ENCODE results near the gene ATF2. TPM values are rescaled to one million over a fixed set of nuclear protein-coding genes. Genes with fewer than 3 reads are reported as not detected.
A peak's percentile ranks its signal among the peaks of the same experiment; 100 is the strongest.

The ATF2 gene
- total and polyA plus RNA-seq, 9 of the 15 experiments (the other 6 are each of a cell fraction or from before 2014, with no cell fraction given) = 24.2 to 111 (median 45.9) TPM

DNA sequence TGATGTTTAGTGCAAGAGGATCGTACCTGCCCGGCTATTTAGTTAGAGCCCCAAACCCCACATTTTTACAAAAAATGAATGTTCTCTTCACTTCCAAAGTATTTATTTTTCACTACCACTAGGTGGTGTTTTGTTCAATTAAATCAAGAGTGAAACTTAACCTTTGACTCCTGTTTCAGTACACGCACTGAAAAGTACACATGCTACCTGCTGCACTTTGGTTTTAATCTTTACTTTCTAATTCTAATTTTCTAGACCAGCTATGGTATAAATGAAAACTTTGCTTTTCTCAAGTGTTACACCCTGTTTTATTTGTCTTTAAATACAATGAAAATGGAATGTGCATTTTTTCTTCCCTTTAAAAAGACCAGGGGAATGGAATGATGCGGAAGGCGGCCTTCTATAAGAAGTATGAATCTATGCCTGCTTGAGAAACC is 131.4 kb downstream of the ATF2 start (continued):
- TF ChIP-seq, protein P1, sequence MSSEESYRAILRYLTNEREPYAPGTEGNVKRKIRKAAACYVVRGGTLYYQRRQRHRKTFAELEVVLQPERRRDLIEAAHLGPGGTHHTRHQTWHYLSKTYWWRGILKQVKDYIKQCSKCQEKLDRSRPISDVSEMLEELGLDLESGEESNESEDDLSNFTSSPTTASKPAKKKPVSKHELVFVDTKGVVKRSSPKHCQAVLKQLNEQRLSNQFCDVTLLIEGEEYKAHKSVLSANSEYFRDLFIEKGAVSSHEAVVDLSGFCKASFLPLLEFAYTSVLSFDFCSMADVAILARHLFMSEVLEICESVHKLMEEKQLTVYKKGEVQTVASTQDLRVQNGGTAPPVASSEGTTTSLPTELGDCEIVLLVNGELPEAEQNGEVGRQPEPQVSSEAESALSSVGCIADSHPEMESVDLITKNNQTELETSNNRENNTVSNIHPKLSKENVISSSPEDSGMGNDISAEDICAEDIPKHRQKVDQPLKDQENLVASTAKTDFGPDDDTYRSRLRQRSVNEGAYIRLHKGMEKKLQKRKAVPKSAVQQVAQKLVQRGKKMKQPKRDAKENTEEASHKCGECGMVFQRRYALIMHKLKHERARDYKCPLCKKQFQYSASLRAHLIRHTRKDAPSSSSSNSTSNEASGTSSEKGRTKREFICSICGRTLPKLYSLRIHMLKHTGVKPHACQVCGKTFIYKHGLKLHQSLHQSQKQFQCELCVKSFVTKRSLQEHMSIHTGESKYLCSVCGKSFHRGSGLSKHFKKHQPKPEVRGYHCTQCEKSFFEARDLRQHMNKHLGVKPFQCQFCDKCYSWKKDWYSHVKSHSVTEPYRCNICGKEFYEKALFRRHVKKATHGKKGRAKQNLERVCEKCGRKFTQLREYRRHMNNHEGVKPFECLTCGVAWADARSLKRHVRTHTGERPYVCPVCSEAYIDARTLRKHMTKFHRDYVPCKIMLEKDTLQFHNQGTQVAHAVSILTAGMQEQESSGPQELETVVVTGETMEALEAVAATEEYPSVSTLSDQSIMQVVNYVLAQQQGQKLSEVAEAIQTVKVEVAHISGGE (CRISPR knock-in tag; IDR thresholded peaks at IDR 0.05) = no peak
- no peak for TF ChIP-seq NFXL1 (CRISPR knock-in tag; IDR thresholded peaks at IDR 0.05)
- no peak for TF ChIP-seq CBFA2T2 (conservative IDR thresholded peaks at IDR 0.05)
- 0 out of 2 replicates have a peak, but pooled peaks have one; percentile 7 for TF ChIP-seq JUND (IDR thresholded peaks at IDR 0.05; ENCODE audit: borderline replicate concordance, low read depth, low read length)
- no peak for TF ChIP-seq JUND (tag; IDR thresholded peaks at IDR 0.05; ENCODE audit: borderline replicate concordance, low read depth, low read length)
- no peak for TF ChIP-seq NFRKB (IDR thresholded peaks at IDR 0.05; ENCODE audit: low read depth)
- TF ChIP-seq FOXK2 (conservative IDR thresholded peaks at IDR 0.05 in 1 of 2, IDR thresholded peaks at IDR 0.05 in 1 of 2; ENCODE audit: low read depth in 2 of 2) = peak; percentile 57 to 85; a peak in 3 of 4 replicates
- TF ChIP-seq ATF1 (CRISPR knock-in tag; IDR thresholded peaks at IDR 0.05) = no peak
- peak; percentile 29; the same call in 1 of the 2 replicates for TF ChIP-seq ATF1 (tag; IDR thresholded peaks at IDR 0.05)
- TF ChIP-seq, protein P2, sequence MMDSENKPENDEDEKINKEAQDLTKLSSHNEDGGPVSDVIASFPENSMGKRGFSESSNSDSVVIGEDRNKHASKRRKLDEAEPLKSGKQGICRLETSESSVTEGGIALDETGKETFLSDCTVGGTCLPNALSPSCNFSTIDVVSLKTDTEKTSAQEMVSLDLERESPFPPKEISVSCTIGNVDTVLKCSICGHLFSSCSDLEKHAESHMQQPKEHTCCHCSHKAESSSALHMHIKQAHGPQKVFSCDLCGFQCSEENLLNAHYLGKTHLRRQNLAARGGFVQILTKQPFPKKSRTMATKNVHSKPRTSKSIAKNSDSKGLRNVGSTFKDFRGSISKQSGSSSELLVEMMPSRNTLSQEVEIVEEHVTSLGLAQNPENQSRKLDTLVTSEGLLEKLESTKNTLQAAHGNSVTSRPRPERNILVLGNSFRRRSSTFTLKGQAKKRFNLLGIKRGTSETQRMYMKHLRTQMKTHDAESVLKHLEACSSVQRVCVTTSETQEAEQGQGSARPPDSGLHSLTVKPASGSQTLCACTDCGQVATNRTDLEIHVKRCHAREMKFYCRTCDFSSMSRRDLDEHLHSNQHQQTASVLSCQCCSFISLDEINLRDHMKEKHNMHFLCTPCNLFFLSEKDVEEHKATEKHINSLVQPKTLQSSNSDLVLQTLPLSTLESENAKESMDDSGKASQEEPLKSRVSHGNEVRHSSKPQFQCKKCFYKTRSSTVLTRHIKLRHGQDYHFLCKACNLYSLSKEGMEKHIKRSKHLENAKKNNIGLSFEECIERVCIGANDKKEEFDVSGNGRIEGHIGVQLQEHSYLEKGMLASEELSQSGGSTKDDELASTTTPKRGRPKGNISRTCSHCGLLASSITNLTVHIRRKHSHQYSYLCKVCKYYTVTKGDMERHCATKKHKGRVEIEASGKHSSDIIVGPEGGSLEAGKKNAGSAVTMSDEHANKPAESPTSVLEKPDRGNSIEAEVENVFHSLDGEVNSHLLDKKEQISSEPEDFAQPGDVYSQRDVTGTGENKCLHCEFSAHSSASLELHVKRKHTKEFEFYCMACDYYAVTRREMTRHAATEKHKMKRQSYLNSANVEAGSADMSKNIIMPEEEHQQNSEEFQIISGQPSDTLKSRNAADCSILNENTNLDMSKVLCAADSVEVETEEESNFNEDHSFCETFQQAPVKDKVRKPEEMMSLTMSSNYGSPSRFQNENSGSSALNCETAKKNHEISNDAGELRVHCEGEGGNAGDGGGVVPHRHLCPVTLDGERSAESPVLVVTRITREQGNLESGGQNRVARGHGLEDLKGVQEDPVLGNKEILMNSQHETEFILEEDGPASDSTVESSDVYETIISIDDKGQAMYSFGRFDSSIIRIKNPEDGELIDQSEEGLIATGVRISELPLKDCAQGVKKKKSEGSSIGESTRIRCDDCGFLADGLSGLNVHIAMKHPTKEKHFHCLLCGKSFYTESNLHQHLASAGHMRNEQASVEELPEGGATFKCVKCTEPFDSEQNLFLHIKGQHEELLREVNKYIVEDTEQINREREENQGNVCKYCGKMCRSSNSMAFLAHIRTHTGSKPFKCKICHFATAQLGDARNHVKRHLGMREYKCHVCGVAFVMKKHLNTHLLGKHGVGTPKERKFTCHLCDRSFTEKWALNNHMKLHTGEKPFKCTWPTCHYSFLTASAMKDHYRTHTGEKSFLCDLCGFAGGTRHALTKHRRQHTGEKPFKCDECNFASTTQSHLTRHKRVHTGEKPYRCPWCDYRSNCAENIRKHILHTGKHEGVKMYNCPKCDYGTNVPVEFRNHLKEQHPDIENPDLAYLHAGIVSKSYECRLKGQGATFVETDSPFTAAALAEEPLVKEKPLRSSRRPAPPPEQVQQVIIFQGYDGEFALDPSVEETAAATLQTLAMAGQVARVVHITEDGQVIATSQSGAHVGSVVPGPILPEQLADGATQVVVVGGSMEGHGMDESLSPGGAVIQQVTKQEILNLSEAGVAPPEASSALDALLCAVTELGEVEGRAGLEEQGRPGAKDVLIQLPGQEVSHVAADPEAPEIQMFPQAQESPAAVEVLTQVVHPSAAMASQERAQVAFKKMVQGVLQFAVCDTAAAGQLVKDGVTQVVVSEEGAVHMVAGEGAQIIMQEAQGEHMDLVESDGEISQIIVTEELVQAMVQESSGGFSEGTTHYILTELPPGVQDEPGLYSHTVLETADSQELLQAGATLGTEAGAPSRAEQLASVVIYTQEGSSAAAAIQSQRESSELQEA (IDR thresholded peaks at IDR 0.05; ENCODE audit: low read depth) = no peak
- no peak for TF ChIP-seq ATF7 (IDR thresholded peaks at IDR 0.05)
- TF ChIP-seq NONO (IDR thresholded peaks at IDR 0.05; ENCODE audit: low read depth in 2 of 2, low read length in 1 of 2) = no peak
- no peak for TF ChIP-seq PTTG1 (tag; IDR thresholded peaks at IDR 0.05; ENCODE audit: low read depth)
- TF ChIP-seq E2F3 (CRISPR knock-in tag; IDR thresholded peaks at IDR 0.05) = no peak
- peak; percentile 64; the same call in 1 of the 2 replicates for TF ChIP-seq CREB3 (tag; conservative IDR thresholded peaks at IDR 0.05; ENCODE audit: low read depth)
